Motor neuron (in vitro differentiated cells): ENCODE data around the gene CKB. TPM values are rescaled to one million over a fixed set of nuclear protein-coding genes. Genes with fewer than 3 reads are reported as not detected.

Experiments
- ATAC-seq, 8 experiments: fragments of 200-7000 bp; cut with Tn5 transposase; replicated peaks in 6 of 8; 2 replicates each; pipeline ENCODE4 v1.8.0; 2021; ENCODE audit warnings: mild to moderate bottlenecking in 8 of 8, moderate library complexity in 8 of 8
- H3K27ac ChIP-seq, 2 donors: fragments of 250-450 bp; sonication (Bioruptor Pico); 2 replicates each; pipeline ENCODE4 v1.9.0; 2021; ENCODE audit warnings: antibody characterized with exemption in 2 of 2, mild to moderate bottlenecking in 2 of 2, moderate library complexity in 1 of 2
- H3K4me1 ChIP-seq, 2 donors: fragments of 250-450 bp; sonication (Bioruptor Pico); replicated peaks in 1 of 2; 2 replicates each; pipeline ENCODE4 v1.6.1; 2021; ENCODE audit warnings: antibody characterized with exemption in 2 of 2, mild to moderate bottlenecking in 2 of 2, moderate library complexity in 1 of 2
- H3K4me3 ChIP-seq, 5 donors: fragments of 250-450 bp; sonication (Bioruptor Pico); 2 replicates each; pipeline ENCODE4 v1.9.0; 2021; ENCODE audit warnings: antibody characterized with exemption in 5 of 5, mild to moderate bottlenecking in 5 of 5, moderate library complexity in 4 of 5
- WGBS, 10 experiments: fragments of 450-650 bp; shearing (Covaris generic); methylation state at CpG; one replicate each; pipeline ENCODE4 v1.0.0; 2022; 5-methylcytosine and 5-hydroxymethylcytosine counted together
- in situ Hi-C, 9 experiments: fragments of 400-800 bp; cut with MboI; loops; one replicate each; pipeline ENCODE4 v1.15.0; 2021; ENCODE audit warnings: low sequenced_read_pairs in 9 of 9, low pct_unique_long_range_greater_than_20kb in 2 of 9; ENCODE audit not compliant: unreplicated experiment in 9 of 9
- total RNA-seq, 8 experiments: library from RNA; unstranded; fragments of 300-600 nt; gene quantifications; 2 replicates each; pipeline versions ENCODE4 v1.2.3 to v1.2.4, GENCODE V29; 2022

The CKB gene
- total RNA-seq, 8 experiments from 2014 or later, result 37.4 to 1,622 (median 346) TPM

DNA sequence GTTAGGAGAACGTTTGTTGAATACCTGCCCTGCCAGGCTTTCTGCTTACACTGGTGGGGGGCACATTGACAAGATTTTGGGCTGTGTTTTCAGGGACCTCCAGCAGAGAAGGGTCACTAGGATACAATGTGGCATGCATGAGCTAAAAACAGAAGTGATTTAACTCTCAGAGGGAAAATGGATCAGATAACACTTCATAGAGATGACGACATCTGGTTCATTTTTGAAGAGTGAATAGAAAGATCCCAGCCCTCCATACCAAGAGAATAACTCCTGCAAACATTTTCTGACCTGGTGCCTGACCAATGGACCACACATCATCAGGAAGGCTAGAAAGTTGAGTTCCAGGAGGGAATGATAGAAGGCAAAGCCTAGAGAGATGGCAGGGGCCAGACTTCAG, 33.7 kb downstream of the CKB start:
- no peak for ATAC-seq
- WGBS, 10 experiments, result 17 to 100% (median 78%) methylated on average over 1 to 2 of the region's 2 CpGs; no CpG with 5 or more reads in 1 of the 10 experiments
- no peak overlapping the region for H3K4me3 ChIP-seq
- H3K27ac ChIP-seq, result no peak overlapping the region
- in situ Hi-C loops, result no loop called here
- no peaks in the 10 kb centered on the region for H3K4me1 ChIP-seq

DNA sequence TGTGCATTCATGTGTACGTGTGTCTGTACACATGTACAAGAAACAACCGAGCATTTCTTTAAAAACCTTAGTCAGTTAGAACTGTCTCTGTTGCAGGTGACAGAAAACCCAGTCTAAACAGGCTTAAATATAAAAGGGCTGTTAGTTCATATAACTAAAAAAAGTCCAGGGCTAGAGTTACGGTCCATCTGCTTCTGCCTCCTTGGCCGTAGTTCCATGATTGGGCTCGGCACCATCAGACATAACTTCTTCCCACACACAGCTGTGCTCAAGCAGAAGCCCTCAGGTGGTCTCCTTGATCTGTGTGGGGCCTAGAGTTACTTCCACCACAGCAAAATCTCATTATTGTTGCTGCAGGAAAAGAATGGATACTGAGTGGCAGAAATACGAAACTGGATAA, 34.6 kb downstream of the CKB start:
- in situ Hi-C loops, result no loop called here
- no peak overlapping the region for H3K4me3 ChIP-seq
- no peaks in the 10 kb centered on the region for H3K4me1 ChIP-seq
- ATAC-seq, result no peak
- H3K27ac ChIP-seq, result no peak overlapping the region
- WGBS, 10 experiments, result 86 to 100% (median 97%) methylated on average over 1 to 6 of the region's 6 CpGs; no CpG with 5 or more reads in 2 of the 10 experiments

DNA sequence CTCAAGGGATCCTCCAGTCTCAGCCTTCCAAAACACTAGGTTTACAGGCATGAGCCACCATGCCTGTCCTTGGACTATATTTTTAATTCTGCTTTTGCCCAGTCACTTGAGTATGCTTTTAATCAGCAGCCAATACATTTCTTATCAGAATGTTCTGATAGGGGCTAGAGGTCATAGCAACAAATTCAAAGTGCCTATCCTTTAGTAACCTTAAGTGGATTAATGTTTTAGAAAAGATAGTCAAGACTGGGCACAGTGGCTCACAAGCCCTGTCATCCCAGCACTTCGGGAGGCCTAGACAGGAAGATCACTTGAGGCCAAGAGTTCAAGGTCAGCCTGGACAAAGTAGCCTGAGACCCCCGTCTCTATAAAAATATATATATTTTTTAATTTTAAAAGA, 37.1 kb downstream of the CKB start:
- no peak overlapping the region for H3K27ac ChIP-seq
- ATAC-seq, result no peak
- 83 to 100% (median 98%) methylated on average over 1 to 2 of the region's 2 CpGs; no CpG with 5 or more reads in 4 of the 10 experiments for WGBS, 10 experiments
- in situ Hi-C loops, result no loop called here
- no peak overlapping the region for H3K4me3 ChIP-seq
- H3K4me1 ChIP-seq, result no peaks in the 10 kb centered on the region

DNA sequence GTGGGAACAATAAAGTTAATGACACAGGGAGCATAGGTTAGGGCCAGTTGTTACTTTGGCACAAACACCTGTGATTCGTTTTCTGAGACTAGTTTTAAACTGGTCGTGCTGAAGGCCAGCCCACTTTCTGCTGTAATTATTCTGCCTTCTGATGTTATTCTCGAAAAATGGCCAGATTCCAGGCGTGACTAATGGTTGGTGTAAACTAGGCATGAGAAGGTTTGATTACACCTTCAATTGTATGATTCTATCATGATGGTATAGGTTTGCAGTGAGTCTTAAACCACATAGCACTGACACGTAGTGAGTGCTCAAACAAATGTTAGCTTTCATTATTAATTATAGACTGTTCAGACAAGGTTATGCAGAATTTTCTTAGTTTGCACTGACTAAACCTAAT, 39.0 kb downstream of the CKB start:
- no peaks in the 10 kb centered on the region for H3K4me1 ChIP-seq
- H3K27ac ChIP-seq, result no peak overlapping the region
- H3K4me3 ChIP-seq, result no peak overlapping the region
- in situ Hi-C loops, result no loop called here
- WGBS, 10 experiments, result 5 to 100% (median 76%) methylated on average over 1 to 5 of the region's 5 CpGs; no CpG with 5 or more reads in 1 of the 10 experiments
- peak in 2 of 8 experiments; percentile 34 to 65 for ATAC-seq

DNA sequence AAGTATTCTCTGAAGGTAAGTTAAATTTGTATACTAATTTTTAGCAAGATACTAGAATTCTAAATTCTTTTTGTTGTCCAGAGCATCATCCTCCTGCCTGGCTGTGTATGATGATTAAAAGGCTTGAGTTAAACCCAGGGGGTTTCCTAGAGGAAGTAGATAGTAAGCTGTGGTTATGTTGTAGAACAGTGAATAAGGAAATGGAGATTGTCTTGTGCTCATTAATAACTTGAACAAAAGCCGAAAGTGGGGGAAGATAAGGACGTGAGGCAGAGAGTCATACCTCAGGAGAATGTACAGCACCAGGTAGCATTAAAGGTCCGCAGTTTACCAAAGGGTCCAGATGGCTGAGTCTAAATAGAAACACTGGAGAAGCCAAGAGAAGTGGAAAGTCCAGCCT, 42.0 kb downstream of the CKB start:
- H3K4me3 ChIP-seq, result no peak overlapping the region
- WGBS, 10 experiments, result 83 to 100% (median 100%) methylated on average over 1 to 3 of the region's 3 CpGs; no CpG with 5 or more reads in 1 of the 10 experiments
- in situ Hi-C loops, result no loop called here
- no peak overlapping the region for H3K27ac ChIP-seq
- ATAC-seq, result no peak
- no peaks in the 10 kb centered on the region for H3K4me1 ChIP-seq

DNA sequence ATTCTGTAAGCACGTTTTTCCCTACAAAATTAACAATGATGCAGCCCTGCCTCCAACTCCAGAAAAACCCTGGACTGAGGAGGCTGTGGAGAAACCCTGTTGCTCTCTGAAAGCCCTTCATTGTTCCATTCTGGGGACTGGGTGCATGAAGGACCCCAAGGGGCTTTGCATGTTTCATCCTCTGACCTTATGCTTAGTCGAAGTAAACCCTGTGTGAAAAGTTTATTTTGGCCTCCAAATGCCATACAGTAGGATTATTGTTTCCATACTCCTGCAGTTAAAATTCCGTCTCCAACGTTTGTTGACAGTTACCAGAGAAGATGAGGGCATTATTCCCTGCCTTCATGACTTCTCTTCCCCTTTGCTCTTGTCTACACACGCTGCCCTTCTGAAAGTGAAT, 46.0 kb downstream of the CKB start:
- Histone ChIP-seq H3K4me1 (no peaks in the 10 kb centered on the region), H3K27ac (no peak overlapping the region), H3K4me3 (no peak overlapping the region)
- in situ Hi-C loops, result no loop called here
- ATAC-seq, result no peak
- WGBS, 10 experiments, result 79 to 100% (median 93%) methylated on average over 1 to 5 of the region's 5 CpGs; no CpG with 5 or more reads in 2 of the 10 experiments

DNA sequence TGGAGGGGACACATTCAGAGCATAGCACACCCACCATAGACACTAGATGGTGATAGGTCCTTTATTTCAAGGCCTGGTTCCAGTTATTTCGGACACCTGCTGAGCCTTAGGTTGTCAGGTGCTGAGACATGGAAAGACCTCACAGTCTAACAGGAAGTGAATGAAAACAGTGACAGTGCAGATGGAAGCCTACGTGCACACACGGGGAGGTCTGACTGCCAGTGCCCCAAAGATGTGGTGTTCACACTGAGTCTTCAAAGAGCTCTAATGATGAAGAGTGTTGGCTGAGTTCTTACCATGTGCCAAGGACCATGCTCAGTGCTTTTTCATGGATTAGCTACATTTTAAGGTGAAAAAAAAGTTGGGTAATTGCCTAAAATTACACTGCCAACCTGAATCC, 46.6 kb downstream of the CKB start:
- ATAC-seq, result no peak
- Histone ChIP-seq H3K27ac (no peak overlapping the region), H3K4me3 (no peak overlapping the region), H3K4me1 (no peaks in the 10 kb centered on the region)
- WGBS, 10 experiments, result 75 to 100% (median 87%) methylated on average over 1 to 3 of the region's 3 CpGs; no CpG with 5 or more reads in 4 of the 10 experiments
- in situ Hi-C loops, result no loop called here

DNA sequence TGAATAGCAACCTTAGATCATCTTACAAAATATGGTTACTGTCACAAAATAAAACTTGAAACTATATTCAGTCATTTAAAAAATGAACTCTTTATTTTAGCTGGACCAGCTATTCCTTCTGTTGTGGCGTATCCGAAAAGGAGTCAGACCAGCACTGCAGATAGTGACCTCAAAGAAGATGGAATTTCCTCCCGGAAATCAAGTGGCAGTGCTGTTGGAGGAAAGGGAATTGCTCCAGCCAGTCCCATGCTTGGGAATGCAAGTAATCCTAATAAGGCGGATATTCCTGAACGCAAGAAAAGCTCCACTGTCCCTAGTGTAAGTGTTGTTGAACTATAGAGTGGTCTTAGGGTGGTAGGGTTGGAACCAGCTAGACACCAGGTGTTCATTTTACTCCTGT, 47.7 kb downstream of the CKB start:
- Histone ChIP-seq H3K4me3 (no peak overlapping the region), H3K4me1 (no peaks in the 10 kb centered on the region), H3K27ac (no peak overlapping the region)
- WGBS, 10 experiments, result 89 to 100% (median 100%) methylated on average over 3 to 5 of the region's 5 CpGs; no CpG with 5 or more reads in 4 of the 10 experiments
- in situ Hi-C loops, result no loop called here
- ATAC-seq, result no peak

DNA sequence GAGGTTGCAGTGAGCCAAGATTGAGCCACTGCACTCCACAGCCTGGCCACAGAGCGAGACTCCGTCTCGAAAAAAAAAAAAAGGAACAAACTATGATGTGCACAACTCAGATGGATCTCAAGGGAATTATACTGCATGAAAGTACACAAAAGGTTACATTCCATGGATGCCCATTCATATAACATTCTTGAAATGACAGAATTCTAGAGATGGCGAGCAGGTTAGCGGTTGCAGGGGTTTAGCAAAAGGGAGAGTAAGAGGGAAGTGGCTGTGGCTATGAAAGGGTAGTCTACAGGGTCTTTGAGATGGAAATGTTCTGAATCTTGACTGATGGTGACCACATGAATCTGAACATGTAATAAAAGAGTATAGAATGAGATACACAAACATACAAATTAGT, 49.7 kb downstream of the CKB start:
- in situ Hi-C loops, result no loop called here
- Histone ChIP-seq H3K27ac (no peak overlapping the region), H3K4me1 (no peaks in the 10 kb centered on the region), H3K4me3 (no peak overlapping the region)
- ATAC-seq, result no peak
- WGBS, 10 experiments, result 80 to 100% (median 96%) methylated on average over 1 to 5 of the region's 5 CpGs; no CpG with 5 or more reads in 4 of the 10 experiments

Other genes starting within 250 kb of the CKB start
- gene EIF5, start 188.6 kb downstream of the CKB start, total RNA-seq, result 100 to 1,000 TPM in 6 of 8 experiments, 10 to 100 TPM in 2; 86.5 to 192 (median 139) TPM
- 100 to 1,000 TPM in 3 of 8 experiments, 10 to 100 TPM in 5; 62.8 to 149 (median 74.2) TPM for gene MARK3, start 137.4 kb downstream of the CKB start, total RNA-seq
- gene TRMT61A, start 6.4 kb upstream of the CKB start, total RNA-seq, result 10 to 100 TPM in 4 of 8 experiments, 1 to 10 TPM in 4; 5.3 to 14.6 (median 10.2) TPM
- 10 to 100 TPM; 23.0 to 34.5 (median 26.7) TPM for gene BAG5, start 39.8 kb upstream of the CKB start, total RNA-seq
- 10 to 100 TPM; 38.8 to 69.5 (median 56.7) TPM for gene COA8, start 40.1 kb upstream of the CKB start, total RNA-seq
- 100 to 1,000 TPM in 7 of 8 experiments, 10 to 100 TPM in 1; 88.3 to 298 (median 254) TPM for gene KLC1, start 106.4 kb upstream of the CKB start, total RNA-seq
- gene XRCC3, start 192.6 kb upstream of the CKB start, total RNA-seq, result 10 to 100 TPM in 3 of 8 experiments, 1 to 10 TPM in 5; 5.5 to 31.2 (median 7.5) TPM
- 10 to 100 TPM; 18.3 to 41.8 (median 29.6) TPM for gene ZFYVE21, start 193.0 kb upstream of the CKB start, total RNA-seq